ENCODE measurements around the gene DCTN1.
"Not testable (repeated sequence)": the region's sequence is repeated elsewhere in the genome, so short reads cannot be mapped to it uniquely, and the experiment has no call there.

The DCTN1 gene

GRCh38 chr2:74371421-74371820 is 8.7 kb downstream of the DCTN1 start:
- TF ChIP-seq GATA1 (IDR thresholded peaks at IDR 0.05; ENCODE audit: low read depth, low read length) (no peak), POLR2A (IDR thresholded peaks at IDR 0.05; ENCODE audit: low read length) (no peak)
- DNase-seq: no peak

GRCh38 chr2:74369976-74370375 is 10.1 kb downstream of the DCTN1 start:
- no peak for TF ChIP-seq POLR2A (IDR thresholded peaks at IDR 0.05; ENCODE audit: low read length)
- TF ChIP-seq GATA1 (IDR thresholded peaks at IDR 0.05; ENCODE audit: low read depth, low read length): no peak

GRCh38 chr2:74368499-74368898 is 11.6 kb downstream of the DCTN1 start:
- no peak for DNase-seq
- TF ChIP-seq GATA1 (IDR thresholded peaks at IDR 0.05; ENCODE audit: low read depth, low read length) (no peak), POLR2A (IDR thresholded peaks at IDR 0.05; ENCODE audit: low read length) (no peak)

More at GRCh38 chr2:74369976-74370375, 10.1 kb downstream of the DCTN1 start:
- no peak for DNase-seq

GRCh38 chr2:74367789-74368188 is 12.3 kb downstream of the DCTN1 start:
- TF ChIP-seq GATA1 (IDR thresholded peaks at IDR 0.05; ENCODE audit: low read depth, low read length) (no peak), POLR2A (IDR thresholded peaks at IDR 0.05; ENCODE audit: low read length) (no peak)
- no peak for DNase-seq

- DNase-seq: no peak
- TF ChIP-seq GATA1 (IDR thresholded peaks at IDR 0.05; ENCODE audit: low read depth, low read length) (no peak), POLR2A (IDR thresholded peaks at IDR 0.05; ENCODE audit: low read length) (no peak)
These were observed 14.1 kb downstream of the DCTN1 start for GRCh38 chr2:74366036-74366435.

- no peak for DNase-seq
- TF ChIP-seq GATA1 (IDR thresholded peaks at IDR 0.05; ENCODE audit: low read depth, low read length) (no peak), POLR2A (IDR thresholded peaks at IDR 0.05; ENCODE audit: low read length) (no peak)
These were observed 15.3 kb downstream of the DCTN1 start for GRCh38 chr2:74364533-74365505.

- no peak for DNase-seq
- TF ChIP-seq POLR2A (IDR thresholded peaks at IDR 0.05; ENCODE audit: low read length): no peak
- TF ChIP-seq GATA1 (IDR thresholded peaks at IDR 0.05; ENCODE audit: low read depth, low read length): no peak
These were observed 18.8 kb downstream of the DCTN1 start for GRCh38 chr2:74361327-74361726.

GRCh38 chr2:74357627-74358026 is 22.5 kb downstream of the DCTN1 start:
- TF ChIP-seq POLR2A (IDR thresholded peaks at IDR 0.05; ENCODE audit: low read length) (no peak), GATA1 (IDR thresholded peaks at IDR 0.05; ENCODE audit: low read depth, low read length) (no peak)
- DNase-seq: no peak

- DNase-seq: no peak
- TF ChIP-seq GATA1 (IDR thresholded peaks at IDR 0.05; ENCODE audit: low read depth, low read length) (no peak), POLR2A (IDR thresholded peaks at IDR 0.05; ENCODE audit: low read length) (no peak)
These were observed 30.2 kb downstream of the DCTN1 start for GRCh38 chr2:74349889-74350288.

- no peak for DNase-seq
- TF ChIP-seq GATA1 (IDR thresholded peaks at IDR 0.05; ENCODE audit: low read depth, low read length): no peak
- no peak for TF ChIP-seq POLR2A (IDR thresholded peaks at IDR 0.05; ENCODE audit: low read length)
These were observed 32.4 kb downstream of the DCTN1 start for GRCh38 chr2:74347742-74348141.

GRCh38 chr2:74347303-74347702 is 32.8 kb downstream of the DCTN1 start:
- TF ChIP-seq GATA1 (IDR thresholded peaks at IDR 0.05; ENCODE audit: low read depth, low read length) (no peak), POLR2A (IDR thresholded peaks at IDR 0.05; ENCODE audit: low read length) (no peak)
- no peak for DNase-seq

- TF ChIP-seq POLR2A (IDR thresholded peaks at IDR 0.05; ENCODE audit: low read length): no peak
- no peak for TF ChIP-seq GATA1 (IDR thresholded peaks at IDR 0.05; ENCODE audit: low read depth, low read length)
- no peak for DNase-seq
These were observed 34.7 kb downstream of the DCTN1 start for GRCh38 chr2:74345272-74345943.

GRCh38 chr2:74343316-74343715 is 36.8 kb downstream of the DCTN1 start, which contains the start of gene SLC4A5:
Gene SLC4A5, minus strand, starts transcription at chr2:74343416. Its CDS starts 28,393 bp downstream, at chr2:74315023.
- TF ChIP-seq POLR2A (IDR thresholded peaks at IDR 0.05; ENCODE audit: low read length): no peak
- no peak for TF ChIP-seq GATA1 (IDR thresholded peaks at IDR 0.05; ENCODE audit: low read depth, low read length)
- DNase-seq: no peak

GRCh38 chr2:74336227-74336626 is 43.9 kb downstream of the DCTN1 start:
- DNase-seq: not testable (repeated sequence)

All from erythroblast (primary cell).